K562 (cell line): Measurements from ENCODE around the gene DUOXA2. TPM values are rescaled to one million over a fixed set of nuclear protein-coding genes. Genes with fewer than 3 reads are reported as not detected.

ENCODE experiments used
- ATAC-seq: fragments of 200-7000 bp; cut with Tn5 transposase; 3 replicates; pipeline ENCODE4 v1.9.1; 2020; ENCODE audit warnings: moderate library complexity
- BruUV-seq: library from RNA; stranded (reverse); fragments of 400-500 nt; replicated peaks from 2 replicates; lab custom pipeline; 2021; lab: Mats Ljungman, UMichigan
- CTCF ChIA-PET: fragments of 300-600 bp; formaldehyde crosslinking; extraction: SDS; loops from one replicate; lab custom pipeline; 2021; ENCODE audit warnings: low intra/inter-chr PET ratio; lab: Yijun Ruan, JAX
- POLR2A ChIA-PET: fragments of 300-600, 350-650 bp; sonication (Branson Sonifier 250); formaldehyde crosslinking; extraction: SDS; loops from one replicate; lab custom pipeline; 2021; ENCODE audit warnings: antibody characterized with exemption, inconsistent platforms; lab: Yijun Ruan, JAX
- DNase-seq, 4 experiments: peaks; one replicate each; pipeline versions ENCODE4 v3.0.0 to v3.0.0-alpha.2; 2011 to 2018; ENCODE audit warnings: low spot score in 3 of 4, mixed read lengths in 3 of 4; ENCODE audit errors: extremely low read depth in 1 of 4
- FAIRE-seq: peaks from 2 replicates; lab custom pipeline; 2011; peaks lifted over from hg19 to GRCh38; lab: Jason Lieb, UNC
- H2AFZ ChIP-seq: 2 replicates; pipeline ENCODE4 v1.6.0; 2011; ENCODE audit warnings: low read depth, low read length, control low read depth, inconsistent platforms
- H3K27ac ChIP-seq: fragments of 200-600 bp; 3 replicates; pipeline ENCODE4 v1.8.0; 2011; ENCODE audit warnings: low read depth, mild to moderate bottlenecking, control low read depth, inconsistent platforms, low read length, moderate library complexity, mixed read lengths; ENCODE audit errors: extremely low read depth
- H3K27me3 ChIP-seq, 2 experiments: fragments of 300-600 bp in 1 of 2; 2 replicates in 1 of 2; 3 replicates in 1 of 2; pipeline versions ENCODE4 v1.6.0 to v1.8.0; 2011; ENCODE audit warnings: inconsistent platforms in 2 of 2, low read length in 2 of 2, mild to moderate bottlenecking in 1 of 2, mixed read lengths in 1 of 2, moderate library complexity in 1 of 2; ENCODE audit not compliant: control insufficient read depth in 2 of 2, insufficient read depth in 2 of 2
- H3K36me3 ChIP-seq: fragments of 300-600 bp; 3 replicates; pipeline ENCODE4 v1.8.0; 2011; ENCODE audit warnings: mild to moderate bottlenecking, low read length, inconsistent platforms; ENCODE audit not compliant: control insufficient read depth, insufficient read depth
- H3K4me1 ChIP-seq, 2 experiments: fragments of 200-600 bp in 1 of 2; replicated peaks in 1 of 2; 2 replicates in 1 of 2; 3 replicates in 1 of 2; pipeline versions ENCODE4 v1.5.1 to v1.8.0; 2011; ENCODE audit warnings: inconsistent platforms in 2 of 2, low read length in 2 of 2, mild to moderate bottlenecking in 1 of 2, mixed read lengths in 1 of 2, moderate library complexity in 1 of 2; ENCODE audit not compliant: control insufficient read depth in 2 of 2, insufficient read depth in 2 of 2
- H3K4me2 ChIP-seq: 2 replicates; pipeline ENCODE4 v1.6.1; 2011; ENCODE audit warnings: low read length, control low read depth, inconsistent platforms, mixed read lengths; ENCODE audit not compliant: insufficient read depth
- H3K4me3 ChIP-seq: fragments of 200-600 bp; sonication (generic), shearing (Covaris generic); 2 replicates; pipeline ENCODE4 v1.5.1; 2016; ENCODE audit warnings: control low read depth, inconsistent platforms
- H3K79me2 ChIP-seq: fragments of 200-600 bp; 3 replicates; pipeline ENCODE4 v1.8.0; 2011; ENCODE audit warnings: low read length, inconsistent platforms; ENCODE audit not compliant: control insufficient read depth, insufficient read depth
- H3K9ac ChIP-seq, 2 experiments: 2 replicates each; pipeline versions ENCODE4 v1.6.0 to v1.6.1; 2011; ENCODE audit warnings: low read depth in 2 of 2, low read length in 2 of 2, control low read depth in 1 of 2, inconsistent platforms in 1 of 2, mild to moderate bottlenecking in 1 of 2, mixed read lengths in 1 of 2; ENCODE audit not compliant: insufficient read depth in 1 of 2
- H3K9me1 ChIP-seq: one replicate; pipeline ENCODE4 v1.6.0; 2011; ENCODE audit warnings: inconsistent platforms, mild to moderate bottlenecking, low read length, moderate library complexity; ENCODE audit not compliant: control insufficient read depth, insufficient read depth
- H3K9me3 ChIP-seq: replicated peaks from 2 replicates; pipeline ENCODE4 v1.5.1; 2011; ENCODE audit warnings: low read depth, low read length, inconsistent platforms; ENCODE audit not compliant: control insufficient read depth, insufficient read depth
- H4K20me1 ChIP-seq: replicated peaks from 2 replicates; pipeline ENCODE4 v1.6.1; 2011; ENCODE audit warnings: low read length, inconsistent platforms, mixed read lengths; ENCODE audit not compliant: control insufficient read depth, insufficient read depth
- CBX3 ChIP-seq, 2 experiments: IDR thresholded peaks; 1 replicate in 1 of 2; 2 replicates in 1 of 2; pipeline ENCODE4 v1.6.1; 2012; ENCODE audit warnings: inconsistent platforms in 2 of 2, low read length in 2 of 2, borderline replicate concordance in 1 of 2, control low read depth in 1 of 2
- FOXA3 ChIP-seq, 2 experiments: fragments of 450-650 bp in 1 of 2; sonication (generic) in 1 of 2; formaldehyde crosslinking; IDR thresholded peaks in 1 of 2; conservative IDR thresholded peaks in 1 of 2; 2 replicates each; pipeline versions ENCODE4 v1.4.0 to v1.8.0; 2020 to 2022; ENCODE audit warnings: mild to moderate bottlenecking in 2 of 2, missing genetic modification reagents in 1 of 2
- NR4A1 ChIP-seq, 2 experiments: fragments of 250-450 bp in 1 of 2; fragments of 450-650 bp in 1 of 2; sonication (Bioruptor Pico) in 1 of 2; IDR thresholded peaks; 2 replicates each; pipeline versions ENCODE4 v1.4.0 to v1.6.1; 2016 to 2020; ENCODE audit warnings: mild to moderate bottlenecking in 2 of 2, missing compliant biosample characterization in 1 of 2, missing genetic modification characterization in 1 of 2, moderate library complexity in 1 of 2
- PHF21A ChIP-seq: fragments of 450-650 bp; IDR thresholded peaks from 2 replicates; pipeline ENCODE4 v1.6.1; 2017; ENCODE audit warnings: low read depth, borderline replicate concordance
- SMC3 ChIP-seq: conservative IDR thresholded peaks from 2 replicates; pipeline ENCODE4 v1.6.1; 2011; ENCODE audit warnings: low read depth, low read length, improper control_type of control experiment; ENCODE audit not compliant: insufficient read depth
- TGIF2 ChIP-seq: sonication (generic); formaldehyde crosslinking; IDR thresholded peaks from 2 replicates; pipeline ENCODE4 v1.8.1; 2022; ENCODE audit warnings: mild to moderate bottlenecking, missing genetic modification reagents, moderate library complexity
- ZNF444 ChIP-seq: fragments of 250-450 bp; sonication (Bioruptor Pico); IDR thresholded peaks from 2 replicates; pipeline ENCODE4 v1.4.0; 2020; ENCODE audit warnings: mild to moderate bottlenecking, moderate library complexity
- WGBS: fragments of 100-300 bp; shearing (Covaris generic); methylation state at CpG from one replicate; pipeline ENCODE4 v1.1.6; 2016; ENCODE audit warnings: low coverage, mixed read lengths; ENCODE audit not compliant: insufficient coverage; ENCODE audit errors: missing lambda C conversion rate; 5-methylcytosine and 5-hydroxymethylcytosine counted together
- in situ Hi-C: fragments of 300-500 bp; cut with MboI; formaldehyde crosslinking; loops from 4 replicates; pipeline ENCODE4 v1.15.0; 2018; ENCODE audit warnings: inconsistent platforms, mixed read lengths
- intact Hi-C: fragments of 100-400 bp; cut with micrococcal nuclease; formaldehyde crosslinking; loops from 2 replicates; pipeline ENCODE4 v1.14.2; 2022
- polyA plus RNA-seq, 8 experiments: library from polyadenylated mRNA; depleted of rRNA in 4 of 8; stranded (reverse) in 5 of 8; unstranded in 3 of 8; fragments of >200 nt; fragmentation: Nextera tagmentation in 2 of 8; fragmentation: Illumina TruSeq in 1 of 8; extraction: Ambion mirVana in 2 of 8; extraction: Trizol in 1 of 8; gene quantifications; 2 replicates each; pipeline versions ENCODE4 v1.2.1 to v1.2.3, GENCODE V29; 2011 to 2014; ENCODE audit warnings: inconsistent platforms in 1 of 8, missing spikeins in 1 of 8
- total RNA-seq, 7 experiments: library from RNA; depleted of rRNA in 6 of 7; stranded (reverse); fragments of >200 nt in 6 of 7; fragmentation: Illumina TruSeq in 2 of 7; extraction: Trizol in 2 of 7; gene quantifications; 2 replicates each; pipeline versions ENCODE4 v1.2.1 to v1.2.3, GENCODE V29; 2011 to 2021; ENCODE audit warnings: low replicate concordance in 1 of 7
- TF ChIP-seq, protein P1 (sequence below), 2 experiments: fragments of 450-650 bp; IDR thresholded peaks; 2 replicates each; pipeline ENCODE4 v1.6.1; 2018; ENCODE audit warnings: mild to moderate bottlenecking in 2 of 2, low read depth in 1 of 2; ENCODE audit not compliant: partially characterized antibody in 2 of 2

The DUOXA2 gene
- total and polyA plus RNA-seq, 9 of the 15 experiments (the other 6 are each of a cell fraction or from before 2014, with no cell fraction given): not detected

DNA sequence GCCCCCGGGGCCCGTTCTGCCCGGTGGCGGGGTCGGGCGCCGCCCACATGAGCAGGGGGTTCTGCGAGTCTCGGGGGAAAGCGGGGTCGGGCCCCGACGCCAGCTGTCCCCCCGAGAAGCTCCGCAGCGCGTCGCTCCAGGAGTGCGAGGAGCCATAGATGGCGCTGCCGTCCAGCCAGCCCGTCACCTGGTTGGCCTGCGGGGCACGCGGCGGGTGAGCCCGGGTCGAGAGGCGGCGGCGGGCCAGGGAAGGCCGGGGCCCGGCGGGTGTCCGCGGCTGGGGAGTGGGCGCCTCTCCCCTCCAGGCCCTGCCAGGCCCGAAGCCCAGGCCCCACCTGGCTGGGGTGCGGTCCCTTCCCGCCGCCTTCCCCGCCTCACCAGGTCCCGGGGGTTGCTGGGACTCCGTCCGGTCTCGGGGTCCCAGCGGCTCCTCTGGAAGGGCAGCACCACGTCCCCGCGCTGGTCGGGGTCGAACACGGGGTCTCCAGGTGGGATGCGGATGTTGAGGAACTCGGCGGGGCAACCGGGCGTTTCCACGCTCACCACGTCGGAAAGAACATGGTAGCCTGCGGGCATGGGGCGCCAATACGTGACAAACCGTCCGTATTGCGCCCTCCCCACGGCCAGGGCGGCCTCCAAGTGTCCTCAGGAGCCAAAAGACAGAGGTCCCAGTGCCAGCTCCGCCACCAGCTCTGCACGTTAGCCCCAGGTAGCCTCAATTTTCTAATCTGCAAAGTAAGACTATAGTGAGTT lies 2.6 kb upstream of the DUOXA2 start:
- Histone ChIP-seq H3K4me3 (no peak overlapping the region), H4K20me1 (0 out of 2 replicates have a peak, but pooled peaks cover 4% of the 10 kb centered on the region), H2AFZ (no peak overlapping the region), H3K27me3 (peaks cover 3 to 28% of the 10 kb centered on the region in 2 experiments; a peak in 3 of 5 replicates), H3K36me3 (no peaks in the 10 kb centered on the region), H3K9me3 (no peaks in the 10 kb centered on the region), H3K9ac (no peak overlapping the region), H3K4me1 (peaks cover 0 to 20% of the 10 kb centered on the region in 2 experiments; a peak in 2 of 5 replicates), H3K4me2 (no peak overlapping the region), H3K9me1 (no peaks in the 10 kb centered on the region), H3K27ac (no peak overlapping the region), H3K79me2 (no peaks in the 10 kb centered on the region)
- 35% methylated on average over 14 of the region's 71 CpGs for WGBS
- DNase-seq (no peak), ATAC-seq (no peak), FAIRE-seq (no peak)
- no TSS peak for BruUV-seq
- intact Hi-C loops: no loop called here
- POLR2A ChIA-PET: no interaction called here
- no peak for TF ChIP-seq SMC3
- no peak for TF ChIP-seq PHF21A
- TF ChIP-seq FOXA3 (CRISPR knock-in tag; conservative IDR thresholded peaks at IDR 0.05 in 1 of 2, IDR thresholded peaks at IDR 0.05 in 1 of 2): no peak
- TF ChIP-seq ZNF444 (CRISPR knock-in tag): no peak
- TF ChIP-seq TGIF2: no peak
- TF ChIP-seq, protein P1, sequence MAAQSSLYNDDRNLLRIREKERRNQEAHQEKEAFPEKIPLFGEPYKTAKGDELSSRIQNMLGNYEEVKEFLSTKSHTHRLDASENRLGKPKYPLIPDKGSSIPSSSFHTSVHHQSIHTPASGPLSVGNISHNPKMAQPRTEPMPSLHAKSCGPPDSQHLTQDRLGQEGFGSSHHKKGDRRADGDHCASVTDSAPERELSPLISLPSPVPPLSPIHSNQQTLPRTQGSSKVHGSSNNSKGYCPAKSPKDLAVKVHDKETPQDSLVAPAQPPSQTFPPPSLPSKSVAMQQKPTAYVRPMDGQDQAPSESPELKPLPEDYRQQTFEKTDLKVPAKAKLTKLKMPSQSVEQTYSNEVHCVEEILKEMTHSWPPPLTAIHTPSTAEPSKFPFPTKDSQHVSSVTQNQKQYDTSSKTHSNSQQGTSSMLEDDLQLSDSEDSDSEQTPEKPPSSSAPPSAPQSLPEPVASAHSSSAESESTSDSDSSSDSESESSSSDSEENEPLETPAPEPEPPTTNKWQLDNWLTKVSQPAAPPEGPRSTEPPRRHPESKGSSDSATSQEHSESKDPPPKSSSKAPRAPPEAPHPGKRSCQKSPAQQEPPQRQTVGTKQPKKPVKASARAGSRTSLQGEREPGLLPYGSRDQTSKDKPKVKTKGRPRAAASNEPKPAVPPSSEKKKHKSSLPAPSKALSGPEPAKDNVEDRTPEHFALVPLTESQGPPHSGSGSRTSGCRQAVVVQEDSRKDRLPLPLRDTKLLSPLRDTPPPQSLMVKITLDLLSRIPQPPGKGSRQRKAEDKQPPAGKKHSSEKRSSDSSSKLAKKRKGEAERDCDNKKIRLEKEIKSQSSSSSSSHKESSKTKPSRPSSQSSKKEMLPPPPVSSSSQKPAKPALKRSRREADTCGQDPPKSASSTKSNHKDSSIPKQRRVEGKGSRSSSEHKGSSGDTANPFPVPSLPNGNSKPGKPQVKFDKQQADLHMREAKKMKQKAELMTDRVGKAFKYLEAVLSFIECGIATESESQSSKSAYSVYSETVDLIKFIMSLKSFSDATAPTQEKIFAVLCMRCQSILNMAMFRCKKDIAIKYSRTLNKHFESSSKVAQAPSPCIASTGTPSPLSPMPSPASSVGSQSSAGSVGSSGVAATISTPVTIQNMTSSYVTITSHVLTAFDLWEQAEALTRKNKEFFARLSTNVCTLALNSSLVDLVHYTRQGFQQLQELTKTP (IDR thresholded peaks at IDR 0.05; ENCODE audit: low read depth in 1 of 2, partially characterized antibody in 2 of 2): no peak
- no peak for TF ChIP-seq NR4A1 (CRISPR knock-in tag; IDR thresholded peaks at IDR 0.05)
- no peak for TF ChIP-seq NR4A1 (tag; IDR thresholded peaks at IDR 0.05)
- no peak for TF ChIP-seq CBX3 (IDR thresholded peaks at IDR 0.05; ENCODE audit: borderline replicate concordance in 1 of 2, low read length in 2 of 2)
- CTCF ChIA-PET: no interaction called here
- in situ Hi-C loops: loop anchor here (25.0 kb wide), 1 partner anchor 149 kb away; the partner anchor contains the start of gene TERB2
